Stimulated activated CD8-positive, alpha-beta memory T cell treated with anti-CD3 and anti-CD28 coated beads, Interleukin-12 subunit alpha, Interleukin-12 subunit beta, amount 100 ng/mL, for 1 hour (primary cell): Measurements from ENCODE around the gene DYRK2.

ENCODE experiments used
- DNase-seq: peaks from one replicate; pipeline ENCODE4 v3.0.0-alpha.2; 2020; ENCODE audit warnings: low read depth

The DYRK2 gene

GRCh38 chr12:67646775-67647174 is 1.8 kb upstream of the DYRK2 start:
- DNase-seq = no peak

- no peak for DNase-seq
Observed at GRCh38 chr12:67647181-67647798, 1.3 kb upstream of the DYRK2 start.

GRCh38 chr12:67647799-67648520 is 585 bp upstream of the DYRK2 start:
- peak; percentile 25 for DNase-seq

GRCh38 chr12:67649261-67649569 is 670 bp downstream of the DYRK2 start:
- no peak for DNase-seq

- DNase-seq = no peak
Observed at GRCh38 chr12:67649570-67650387, 1.2 kb downstream of the DYRK2 start.

- DNase-seq = no peak
Observed at GRCh38 chr12:67650388-67651131, 2.0 kb downstream of the DYRK2 start.

GRCh38 chr12:67651132-67651695 is 2.7 kb downstream of the DYRK2 start:
- DNase-seq = no peak

- DNase-seq = no peak
Observed at GRCh38 chr12:67655829-67656228, 7.3 kb downstream of the DYRK2 start.

- no peak for DNase-seq
Observed at GRCh38 chr12:67656251-67656650, 7.7 kb downstream of the DYRK2 start.

GRCh38 chr12:67658486-67658885 is 9.9 kb downstream of the DYRK2 start:
- no peak for DNase-seq

GRCh38 chr12:67659292-67659691 is 10.7 kb downstream of the DYRK2 start:
- no peak for DNase-seq

- DNase-seq = no peak
Observed at GRCh38 chr12:67661311-67662021, 12.9 kb downstream of the DYRK2 start.

GRCh38 chr12:67662910-67663538 is 14.5 kb downstream of the DYRK2 start:
- no peak for DNase-seq

GRCh38 chr12:67664171-67664570 is 15.6 kb downstream of the DYRK2 start:
- no peak for DNase-seq

- no peak for DNase-seq
Observed at GRCh38 chr12:67665679-67666078, 17.1 kb downstream of the DYRK2 start.

GRCh38 chr12:67666605-67667004 is 18.1 kb downstream of the DYRK2 start:
- DNase-seq = no peak

GRCh38 chr12:67667276-67668073 is 18.9 kb downstream of the DYRK2 start:
- DNase-seq = no peak

- no peak for DNase-seq
Observed at GRCh38 chr12:67669217-67669933, 20.8 kb downstream of the DYRK2 start.

- no peak for DNase-seq
Observed at GRCh38 chr12:67669934-67670631, 21.5 kb downstream of the DYRK2 start.
